ENCODE data around the gene CACNB1.

DNA sequence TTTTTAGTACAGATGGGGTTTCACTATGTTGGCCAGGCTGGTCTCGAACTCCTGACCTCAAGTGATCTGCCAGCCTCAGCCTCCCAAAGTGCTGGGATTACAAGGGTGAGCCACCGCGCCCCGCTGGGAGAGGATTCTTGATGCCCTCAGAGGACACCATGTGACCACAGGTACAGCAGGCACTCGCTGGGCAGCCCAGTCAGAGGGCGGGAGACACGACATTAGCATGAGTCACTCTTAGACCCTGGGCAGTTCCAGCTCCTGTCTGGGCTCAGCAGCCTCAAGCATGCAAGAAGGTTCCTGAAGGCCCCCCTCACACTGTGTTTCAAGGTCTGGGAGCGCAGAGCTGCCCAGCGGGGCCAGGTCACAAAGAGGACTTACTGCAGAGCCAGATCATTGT is 16.4 kb upstream of the CACNB1 start:
- TF ChIP-seq RAD21 (IDR thresholded peaks at IDR 0.05; ENCODE audit: low read length) (no peak), MXI1 (IDR thresholded peaks at IDR 0.05; ENCODE audit: low read depth, low read length) (no peak), EZH2phosphoT487 (IDR thresholded peaks at IDR 0.05; ENCODE audit: borderline replicate concordance, low read depth) (no peak), FOXM1 (IDR thresholded peaks at IDR 0.05; ENCODE audit: low read depth) (no peak), IRF3 (IDR thresholded peaks at IDR 0.05; ENCODE audit: low read depth, low read length) (no peak), USF1 (IDR thresholded peaks at IDR 0.05; ENCODE audit: borderline replicate concordance, low read depth) (peak; percentile 59; the same call in 1 of the 2 replicates), POLR2AphosphoS5 (IDR thresholded peaks at IDR 0.05; ENCODE audit: low read depth, low read length) (no peak), MAX (IDR thresholded peaks at IDR 0.05; ENCODE audit: low read depth) (no peak), RCOR1 (IDR thresholded peaks at IDR 0.05; ENCODE audit: low read length) (no peak), SMC3 (IDR thresholded peaks at IDR 0.05; ENCODE audit: low read depth, low read length) (no peak), JUND (IDR thresholded peaks at IDR 0.05) (no peak)
- TF ChIP-seq, protein P1, sequence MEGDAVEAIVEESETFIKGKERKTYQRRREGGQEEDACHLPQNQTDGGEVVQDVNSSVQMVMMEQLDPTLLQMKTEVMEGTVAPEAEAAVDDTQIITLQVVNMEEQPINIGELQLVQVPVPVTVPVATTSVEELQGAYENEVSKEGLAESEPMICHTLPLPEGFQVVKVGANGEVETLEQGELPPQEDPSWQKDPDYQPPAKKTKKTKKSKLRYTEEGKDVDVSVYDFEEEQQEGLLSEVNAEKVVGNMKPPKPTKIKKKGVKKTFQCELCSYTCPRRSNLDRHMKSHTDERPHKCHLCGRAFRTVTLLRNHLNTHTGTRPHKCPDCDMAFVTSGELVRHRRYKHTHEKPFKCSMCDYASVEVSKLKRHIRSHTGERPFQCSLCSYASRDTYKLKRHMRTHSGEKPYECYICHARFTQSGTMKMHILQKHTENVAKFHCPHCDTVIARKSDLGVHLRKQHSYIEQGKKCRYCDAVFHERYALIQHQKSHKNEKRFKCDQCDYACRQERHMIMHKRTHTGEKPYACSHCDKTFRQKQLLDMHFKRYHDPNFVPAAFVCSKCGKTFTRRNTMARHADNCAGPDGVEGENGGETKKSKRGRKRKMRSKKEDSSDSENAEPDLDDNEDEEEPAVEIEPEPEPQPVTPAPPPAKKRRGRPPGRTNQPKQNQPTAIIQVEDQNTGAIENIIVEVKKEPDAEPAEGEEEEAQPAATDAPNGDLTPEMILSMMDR (IDR thresholded peaks at IDR 0.05) = no peak
- TF ChIP-seq, protein P2, sequence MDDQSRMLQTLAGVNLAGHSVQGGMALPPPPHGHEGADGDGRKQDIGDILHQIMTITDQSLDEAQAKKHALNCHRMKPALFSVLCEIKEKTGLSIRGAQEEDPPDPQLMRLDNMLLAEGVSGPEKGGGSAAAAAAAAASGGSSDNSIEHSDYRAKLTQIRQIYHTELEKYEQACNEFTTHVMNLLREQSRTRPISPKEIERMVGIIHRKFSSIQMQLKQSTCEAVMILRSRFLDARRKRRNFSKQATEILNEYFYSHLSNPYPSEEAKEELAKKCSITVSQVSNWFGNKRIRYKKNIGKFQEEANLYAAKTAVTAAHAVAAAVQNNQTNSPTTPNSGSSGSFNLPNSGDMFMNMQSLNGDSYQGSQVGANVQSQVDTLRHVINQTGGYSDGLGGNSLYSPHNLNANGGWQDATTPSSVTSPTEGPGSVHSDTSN (IDR thresholded peaks at IDR 0.05) = no peak
- TF ChIP-seq, protein P3, sequence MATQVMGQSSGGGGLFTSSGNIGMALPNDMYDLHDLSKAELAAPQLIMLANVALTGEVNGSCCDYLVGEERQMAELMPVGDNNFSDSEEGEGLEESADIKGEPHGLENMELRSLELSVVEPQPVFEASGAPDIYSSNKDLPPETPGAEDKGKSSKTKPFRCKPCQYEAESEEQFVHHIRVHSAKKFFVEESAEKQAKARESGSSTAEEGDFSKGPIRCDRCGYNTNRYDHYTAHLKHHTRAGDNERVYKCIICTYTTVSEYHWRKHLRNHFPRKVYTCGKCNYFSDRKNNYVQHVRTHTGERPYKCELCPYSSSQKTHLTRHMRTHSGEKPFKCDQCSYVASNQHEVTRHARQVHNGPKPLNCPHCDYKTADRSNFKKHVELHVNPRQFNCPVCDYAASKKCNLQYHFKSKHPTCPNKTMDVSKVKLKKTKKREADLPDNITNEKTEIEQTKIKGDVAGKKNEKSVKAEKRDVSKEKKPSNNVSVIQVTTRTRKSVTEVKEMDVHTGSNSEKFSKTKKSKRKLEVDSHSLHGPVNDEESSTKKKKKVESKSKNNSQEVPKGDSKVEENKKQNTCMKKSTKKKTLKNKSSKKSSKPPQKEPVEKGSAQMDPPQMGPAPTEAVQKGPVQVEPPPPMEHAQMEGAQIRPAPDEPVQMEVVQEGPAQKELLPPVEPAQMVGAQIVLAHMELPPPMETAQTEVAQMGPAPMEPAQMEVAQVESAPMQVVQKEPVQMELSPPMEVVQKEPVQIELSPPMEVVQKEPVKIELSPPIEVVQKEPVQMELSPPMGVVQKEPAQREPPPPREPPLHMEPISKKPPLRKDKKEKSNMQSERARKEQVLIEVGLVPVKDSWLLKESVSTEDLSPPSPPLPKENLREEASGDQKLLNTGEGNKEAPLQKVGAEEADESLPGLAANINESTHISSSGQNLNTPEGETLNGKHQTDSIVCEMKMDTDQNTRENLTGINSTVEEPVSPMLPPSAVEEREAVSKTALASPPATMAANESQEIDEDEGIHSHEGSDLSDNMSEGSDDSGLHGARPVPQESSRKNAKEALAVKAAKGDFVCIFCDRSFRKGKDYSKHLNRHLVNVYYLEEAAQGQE (IDR thresholded peaks at IDR 0.05; ENCODE audit: low read depth, low read length) = no peak
